GM19372 (cell line): ENCODE data around the gene LPIN3.

Experiments
- ATAC-seq: cut with Tn5 transposase; IDR thresholded peaks from one replicate; pipeline ENCODE4 v1.9.1; 2021; ENCODE audit warnings: mild to moderate bottlenecking, low read depth, moderate library complexity; ENCODE audit not compliant: unreplicated experiment

Gene LPIN3

DNA sequence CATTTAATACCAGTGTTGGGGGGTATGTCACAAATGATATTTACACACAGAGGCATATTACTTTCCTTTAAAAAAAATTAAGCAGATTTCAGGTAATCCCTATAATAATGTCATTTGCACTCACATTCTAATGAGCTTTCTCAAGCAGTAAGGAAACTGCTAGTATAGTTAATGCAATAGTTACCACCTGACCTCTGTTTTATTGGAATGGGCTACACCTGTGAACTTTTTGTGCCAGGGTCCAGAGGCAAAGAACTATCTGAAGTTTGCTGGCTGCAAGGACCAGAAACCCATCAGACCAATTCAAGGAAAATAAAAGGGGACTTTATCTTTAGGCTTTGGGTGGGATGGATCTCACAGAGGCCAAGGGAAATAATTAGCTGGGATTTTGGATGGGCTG, 20.2 kb upstream of the LPIN3 start:
- ATAC-seq = no peak

- ATAC-seq = no peak
Observed at GRCh38 chr20:41320976-41321375, 19.6 kb upstream of the LPIN3 start.

DNA sequence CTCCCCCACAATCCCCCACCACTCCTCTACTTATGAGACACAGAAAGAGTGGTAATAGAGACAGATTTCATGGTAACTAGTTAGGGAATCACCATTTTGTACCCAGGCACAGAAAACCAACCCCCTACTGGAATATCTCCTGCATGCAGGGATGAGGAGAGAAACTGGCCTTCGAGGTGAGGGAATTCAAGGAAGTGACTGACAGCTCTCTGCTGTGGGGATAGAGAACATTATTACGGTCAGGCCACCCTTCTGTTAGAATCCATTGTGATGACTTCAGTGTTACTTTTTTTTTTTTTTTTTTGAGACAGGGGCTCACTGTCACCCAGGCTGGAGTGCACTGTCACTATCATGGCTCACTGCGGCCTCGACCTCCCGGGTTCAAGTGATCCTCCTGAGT, 13.4 kb upstream of the LPIN3 start:
- no peak for ATAC-seq

DNA sequence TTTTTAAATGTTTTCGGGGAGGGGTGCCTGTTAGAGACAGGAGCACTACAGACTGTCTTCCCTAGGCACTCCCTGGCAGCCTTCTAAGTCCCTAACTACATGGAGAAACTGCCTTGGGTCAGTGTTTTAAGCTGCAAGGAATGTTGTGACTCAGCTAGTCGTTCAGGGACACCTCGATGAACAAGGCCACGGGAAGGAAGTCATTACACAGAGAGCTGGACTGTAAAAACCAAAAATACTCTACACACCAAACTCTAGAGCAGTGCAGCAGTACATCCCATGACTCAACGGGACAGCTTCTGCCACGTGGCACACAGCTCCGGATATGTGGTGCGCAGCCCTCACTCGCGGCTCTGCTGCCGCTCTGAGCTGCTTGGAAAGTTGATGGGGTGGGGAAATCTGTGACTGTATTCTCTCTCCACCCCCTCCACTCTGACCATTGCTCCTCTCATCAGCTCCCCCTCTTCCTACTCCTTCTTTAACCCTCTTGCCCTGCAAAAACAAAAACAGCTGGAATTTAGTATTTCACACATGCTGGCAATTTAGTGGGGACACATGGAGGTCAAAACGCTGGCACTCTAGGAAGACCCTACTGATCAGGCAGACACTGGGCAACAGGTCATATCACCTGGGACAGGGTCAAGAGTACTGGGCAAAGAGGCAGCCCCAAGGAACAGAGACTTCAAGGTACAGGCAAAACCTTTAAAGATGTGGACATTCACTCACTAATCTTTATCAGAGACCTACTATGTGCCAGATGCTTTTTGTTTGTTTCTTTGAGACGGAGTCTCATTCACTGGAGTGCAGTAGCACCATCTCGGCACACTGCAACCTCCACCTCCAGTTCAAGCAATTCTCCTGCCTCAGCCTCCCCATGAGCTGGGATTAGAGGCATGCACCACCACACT, 10.9 kb upstream of the LPIN3 start:
- peak; percentile 70 for ATAC-seq

DNA sequence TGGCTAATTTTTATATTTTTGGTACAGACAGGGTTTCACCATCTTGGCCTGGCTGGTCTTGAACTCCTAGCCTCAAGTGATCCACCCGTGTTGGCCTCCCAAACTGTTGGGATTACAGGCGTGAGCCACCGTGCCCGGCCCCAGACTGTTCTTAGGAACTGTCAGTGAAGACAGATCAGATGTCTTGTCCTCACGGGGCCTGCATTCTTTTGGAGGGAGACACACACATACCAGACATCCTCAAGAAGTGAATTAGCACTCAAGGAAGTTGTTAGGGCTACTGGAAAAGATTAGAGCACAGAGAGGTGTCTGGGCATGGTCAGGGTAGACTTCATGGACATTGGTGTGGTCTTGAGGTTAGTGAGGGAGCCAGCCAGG, 10.3 kb upstream of the LPIN3 start:
- ATAC-seq = no peak

DNA sequence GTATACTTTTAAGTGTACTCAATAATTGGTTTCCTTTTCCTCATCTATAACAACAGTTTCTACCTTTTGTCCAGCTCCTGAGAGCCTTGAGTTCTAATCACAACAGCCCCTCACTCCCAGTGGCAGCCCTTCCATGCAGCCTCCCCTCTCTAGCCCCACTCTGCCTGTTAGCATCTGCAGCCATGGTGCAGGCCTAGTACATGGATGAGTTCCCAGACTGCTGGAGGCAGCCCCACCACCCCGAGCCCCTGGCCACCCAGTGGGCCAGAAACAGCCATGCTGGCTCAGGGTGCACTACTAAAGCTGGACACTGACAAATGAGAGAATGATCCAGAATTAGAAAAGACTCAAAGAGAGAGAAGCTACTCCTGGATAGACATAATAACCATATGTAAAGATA, 9.7 kb upstream of the LPIN3 start:
- no peak for ATAC-seq

DNA sequence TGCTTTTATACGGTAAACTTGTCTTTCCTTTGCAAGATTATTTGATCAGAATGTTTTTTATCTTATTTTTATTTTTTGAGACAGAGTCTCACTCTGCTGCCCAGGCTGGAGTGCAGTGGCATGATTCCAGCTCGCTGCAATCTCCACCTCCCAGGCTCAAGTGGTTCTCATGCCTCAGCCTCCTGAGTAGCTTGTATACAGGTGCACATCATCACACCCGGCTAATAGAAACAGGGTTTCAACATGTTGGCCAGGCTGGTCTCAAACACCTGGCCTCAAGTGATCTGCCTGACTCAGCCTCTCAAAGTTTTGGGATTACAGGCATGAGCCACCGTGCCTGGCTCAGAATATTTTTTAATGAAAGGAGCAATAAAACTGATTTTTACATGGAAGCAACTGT, 8.9 kb upstream of the LPIN3 start:
- ATAC-seq = no peak

- no peak for ATAC-seq
Observed at GRCh38 chr20:41334036-41334435, 6.6 kb upstream of the LPIN3 start.

DNA sequence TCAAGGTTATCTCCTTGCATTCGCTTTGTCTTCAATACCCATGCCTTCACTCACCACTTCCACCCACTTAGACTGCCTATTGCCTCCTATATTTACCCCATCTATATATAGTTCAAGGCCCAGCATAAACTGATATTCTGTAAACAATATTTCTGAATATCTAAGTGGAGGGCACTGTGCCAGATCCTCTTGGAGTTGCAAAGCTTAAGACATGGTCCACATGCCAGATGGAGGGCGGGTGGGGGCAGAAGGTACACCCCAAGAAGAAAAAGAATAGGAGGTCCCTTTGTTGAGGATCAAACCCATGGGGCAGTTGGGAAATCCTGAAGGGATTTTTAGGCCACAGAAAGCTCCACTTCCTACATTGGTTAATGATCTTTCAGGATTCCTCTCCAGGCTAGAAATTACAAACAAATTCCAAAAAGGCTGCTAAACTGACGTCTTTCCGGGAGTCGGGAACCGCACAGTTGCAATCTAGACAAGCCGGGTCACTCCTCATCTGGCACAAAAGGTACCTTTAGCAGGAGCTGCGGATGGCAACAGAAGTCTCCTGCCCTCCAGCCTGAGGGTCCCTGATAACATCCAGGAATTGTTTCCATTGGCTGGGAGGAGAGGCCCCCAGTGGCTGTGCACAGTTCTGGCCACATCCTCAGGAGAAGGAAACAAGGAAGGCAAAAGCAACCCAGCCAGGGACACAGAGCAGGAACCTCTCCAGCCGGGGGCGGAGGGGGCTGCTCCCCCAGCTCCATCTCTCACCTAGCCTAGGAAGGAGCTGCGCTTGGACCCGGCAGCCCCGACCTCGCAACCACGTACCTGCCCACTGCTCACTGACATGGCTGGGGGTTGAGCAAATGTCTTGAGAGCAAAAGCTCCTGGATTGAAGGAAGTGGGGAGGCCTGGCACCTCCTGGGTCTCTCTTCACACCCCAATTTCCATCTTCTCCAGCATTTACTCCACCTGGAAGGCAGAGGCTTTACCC, 5.9 kb upstream of the LPIN3 start:
- ATAC-seq = no peak

- ATAC-seq = no peak
Observed at GRCh38 chr20:41335591-41335990, 5.0 kb upstream of the LPIN3 start.

- ATAC-seq = no peak
Observed at GRCh38 chr20:41336711-41337492, 3.7 kb upstream of the LPIN3 start.

DNA sequence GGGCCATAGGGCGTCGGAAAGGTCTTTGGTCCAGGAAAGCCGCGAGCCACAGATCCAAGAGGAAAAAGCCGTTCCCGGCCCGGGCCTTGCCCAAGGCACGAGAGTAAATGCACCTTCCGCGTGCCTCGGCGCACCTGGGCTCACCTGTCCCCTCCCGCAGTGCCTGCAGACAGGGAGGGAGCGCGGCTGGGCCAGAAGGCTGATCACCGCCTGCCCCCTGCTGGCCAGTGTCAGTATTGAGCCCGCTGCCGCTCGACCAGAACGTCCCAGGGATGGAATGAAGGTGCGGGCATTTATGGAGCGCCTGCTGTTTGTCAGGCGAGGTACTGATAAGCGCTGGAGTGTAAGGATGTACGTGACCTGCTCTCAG, 679 bp upstream of the LPIN3 start:
- peak; percentile 72 for ATAC-seq

DNA sequence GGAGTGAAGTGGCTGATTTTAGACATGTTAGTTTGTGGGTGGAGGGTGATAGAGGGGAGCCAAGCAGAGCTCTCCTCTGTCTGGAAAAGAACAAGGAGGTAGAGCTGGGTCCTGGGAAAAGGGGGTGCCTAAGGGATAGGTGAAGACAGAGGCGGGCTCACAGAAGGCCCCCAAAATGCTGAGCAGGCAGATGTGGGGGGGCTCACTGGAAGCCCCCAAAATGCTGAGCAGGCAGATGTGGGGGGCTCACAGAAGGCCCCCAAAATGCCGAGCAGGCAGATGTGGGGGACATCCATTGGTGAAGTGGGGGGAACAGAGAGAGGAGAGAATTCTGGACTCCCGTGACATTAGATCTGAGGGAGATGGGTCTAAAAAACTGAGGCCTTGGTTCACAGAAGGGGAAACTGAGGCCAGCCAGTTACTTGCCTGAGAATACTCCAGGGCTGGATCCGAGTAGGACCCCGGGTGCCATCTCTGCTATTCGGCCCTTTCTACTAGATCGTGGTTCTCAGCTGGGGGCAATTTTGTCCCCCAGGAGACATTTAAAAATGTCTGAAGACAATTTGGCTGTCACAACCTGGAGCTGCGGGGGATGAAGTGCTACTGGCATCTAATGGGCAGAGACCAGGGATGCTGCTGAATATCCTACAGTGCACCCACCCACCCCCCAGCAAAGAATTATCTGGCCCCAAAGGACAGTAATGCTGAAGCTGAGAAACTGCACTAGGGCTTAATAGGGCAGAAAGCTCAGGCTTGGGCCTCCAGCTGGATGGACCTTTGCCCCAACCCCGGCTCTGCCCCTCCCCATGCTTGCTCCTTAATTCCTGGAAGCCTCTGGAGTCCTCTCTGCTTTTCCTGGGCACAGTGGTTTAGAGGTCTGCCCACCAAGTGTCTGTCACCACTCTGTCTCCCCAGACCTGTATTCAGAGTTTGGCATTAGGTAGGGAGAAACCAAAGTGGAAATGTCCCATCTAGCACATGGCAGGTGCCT, 2.1 kb downstream of the LPIN3 start:
- ATAC-seq = no peak

GRCh38 chr20:41344477-41344876, 3.9 kb downstream of the LPIN3 start:
- ATAC-seq = no peak

DNA sequence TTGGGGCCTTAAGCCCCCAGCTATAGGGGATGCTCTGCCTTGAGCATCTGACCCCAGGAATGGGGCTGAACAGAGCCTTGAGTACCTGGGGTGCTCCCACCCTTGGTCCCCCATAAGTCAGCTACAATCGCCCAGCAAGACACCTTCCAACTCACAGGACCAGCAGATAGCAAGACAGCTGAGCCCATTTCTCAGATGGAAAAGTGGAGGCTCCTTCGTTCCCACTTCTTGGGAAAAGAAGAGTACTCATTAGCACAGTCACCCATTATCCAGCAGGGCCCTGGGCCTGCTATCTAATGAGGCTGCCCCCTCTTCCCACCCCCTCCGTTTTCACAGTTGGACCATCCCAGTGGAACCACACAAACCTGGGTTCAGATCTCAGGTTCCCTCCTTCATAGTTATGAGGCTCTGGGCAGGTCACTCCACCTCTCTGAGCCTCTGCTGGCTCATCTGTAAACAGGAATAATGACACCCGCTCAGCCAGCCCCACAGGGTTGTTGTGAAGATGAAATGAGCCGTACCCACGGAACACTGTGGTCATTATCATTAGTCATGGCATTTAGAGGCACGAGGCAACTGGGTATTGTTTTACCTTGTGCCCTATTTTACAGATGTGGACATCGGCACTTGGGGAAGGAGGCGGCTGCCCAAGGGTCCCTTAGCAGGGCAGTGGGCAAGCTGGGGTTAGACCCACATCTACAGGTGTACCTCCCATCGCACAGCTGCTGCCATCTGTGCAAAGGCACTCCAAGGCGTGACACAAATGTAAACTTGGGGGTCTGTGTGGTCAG, 4.5 kb downstream of the LPIN3 start:
- no peak for ATAC-seq

DNA sequence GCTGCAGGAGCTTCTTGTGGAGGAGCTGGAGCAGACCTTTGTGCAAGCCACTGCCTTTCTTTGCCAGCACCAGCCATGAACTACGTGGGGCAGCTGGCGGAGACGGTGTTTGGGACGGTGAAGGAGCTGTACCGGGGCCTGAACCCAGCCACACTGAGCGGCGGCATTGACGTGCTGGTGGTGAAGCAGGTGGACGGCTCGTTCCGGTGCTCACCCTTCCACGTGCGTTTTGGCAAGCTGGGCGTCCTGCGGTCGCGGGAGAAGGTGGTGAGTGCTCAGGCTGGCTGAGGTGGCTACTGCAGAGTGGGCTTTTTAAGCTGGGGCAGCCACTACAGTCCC, 5.1 kb downstream of the LPIN3 start:
- ATAC-seq = no peak

DNA sequence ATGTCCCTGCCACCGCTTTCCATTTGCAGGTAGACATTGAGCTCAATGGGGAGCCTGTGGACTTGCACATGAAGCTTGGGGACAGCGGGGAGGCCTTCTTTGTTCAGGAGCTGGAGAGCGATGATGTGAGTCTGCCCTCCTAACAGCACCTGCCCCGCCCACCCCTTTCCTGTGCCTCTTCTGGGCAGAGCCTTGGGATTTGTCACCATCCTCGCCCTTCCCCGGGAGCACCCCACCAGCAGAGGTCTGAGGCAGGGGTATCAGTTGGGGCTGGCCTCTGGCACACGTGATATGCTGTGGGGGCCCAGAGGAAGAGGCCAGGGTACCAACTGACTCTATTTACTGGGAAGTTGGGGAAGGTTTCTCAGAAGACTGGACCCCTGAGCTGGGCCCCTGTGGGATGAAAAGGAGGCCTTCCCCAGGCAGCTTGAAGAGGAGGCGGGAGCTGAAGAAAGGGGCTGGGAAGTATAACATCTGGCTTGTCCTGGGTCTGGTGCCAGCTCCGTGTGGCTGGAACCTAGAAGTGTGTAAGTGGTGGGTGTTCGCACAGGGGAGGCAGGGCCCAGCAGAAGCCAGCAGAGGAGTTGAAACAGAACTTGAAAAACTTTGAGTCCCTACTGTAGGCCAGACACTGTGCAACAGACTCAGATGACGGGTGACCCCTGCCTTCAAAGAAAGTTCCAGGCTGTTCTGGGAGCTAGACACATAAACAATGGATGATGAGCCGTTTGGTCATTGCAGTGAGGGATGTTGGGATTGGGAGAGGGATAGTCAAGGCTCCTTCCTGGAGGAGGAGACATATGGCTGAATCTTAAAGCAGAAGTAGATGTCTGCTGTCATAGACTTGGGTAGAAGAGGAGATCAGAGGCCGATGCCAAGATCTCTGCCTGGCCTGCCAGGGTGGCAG, 7.2 kb downstream of the LPIN3 start:
- no peak for ATAC-seq
